GM12801 (cell line): ENCODE data around the gene PCDH9.

Experiments
- TF ChIP-seq, protein P1 (sequence below): IDR thresholded peaks from one replicate; pipeline ENCODE4 v1.5.1; 2011; ENCODE audit warnings: control low read depth; ENCODE audit not compliant: insufficient read length; ENCODE audit errors: extremely low read depth

The PCDH9 gene

GRCh38 chr13:67123165-67123564, 107.0 kb downstream of the PCDH9 start:
- TF ChIP-seq, protein P1, sequence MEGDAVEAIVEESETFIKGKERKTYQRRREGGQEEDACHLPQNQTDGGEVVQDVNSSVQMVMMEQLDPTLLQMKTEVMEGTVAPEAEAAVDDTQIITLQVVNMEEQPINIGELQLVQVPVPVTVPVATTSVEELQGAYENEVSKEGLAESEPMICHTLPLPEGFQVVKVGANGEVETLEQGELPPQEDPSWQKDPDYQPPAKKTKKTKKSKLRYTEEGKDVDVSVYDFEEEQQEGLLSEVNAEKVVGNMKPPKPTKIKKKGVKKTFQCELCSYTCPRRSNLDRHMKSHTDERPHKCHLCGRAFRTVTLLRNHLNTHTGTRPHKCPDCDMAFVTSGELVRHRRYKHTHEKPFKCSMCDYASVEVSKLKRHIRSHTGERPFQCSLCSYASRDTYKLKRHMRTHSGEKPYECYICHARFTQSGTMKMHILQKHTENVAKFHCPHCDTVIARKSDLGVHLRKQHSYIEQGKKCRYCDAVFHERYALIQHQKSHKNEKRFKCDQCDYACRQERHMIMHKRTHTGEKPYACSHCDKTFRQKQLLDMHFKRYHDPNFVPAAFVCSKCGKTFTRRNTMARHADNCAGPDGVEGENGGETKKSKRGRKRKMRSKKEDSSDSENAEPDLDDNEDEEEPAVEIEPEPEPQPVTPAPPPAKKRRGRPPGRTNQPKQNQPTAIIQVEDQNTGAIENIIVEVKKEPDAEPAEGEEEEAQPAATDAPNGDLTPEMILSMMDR: no peak

- TF ChIP-seq, protein P1: no peak
Observed at GRCh38 chr13:67122251-67122650, 107.9 kb downstream of the PCDH9 start.

GRCh38 chr13:67120872-67121531, 109.1 kb downstream of the PCDH9 start:
- TF ChIP-seq, protein P1: no peak

GRCh38 chr13:67119481-67119894, 110.6 kb downstream of the PCDH9 start:
- TF ChIP-seq, protein P1: no peak

DNA sequence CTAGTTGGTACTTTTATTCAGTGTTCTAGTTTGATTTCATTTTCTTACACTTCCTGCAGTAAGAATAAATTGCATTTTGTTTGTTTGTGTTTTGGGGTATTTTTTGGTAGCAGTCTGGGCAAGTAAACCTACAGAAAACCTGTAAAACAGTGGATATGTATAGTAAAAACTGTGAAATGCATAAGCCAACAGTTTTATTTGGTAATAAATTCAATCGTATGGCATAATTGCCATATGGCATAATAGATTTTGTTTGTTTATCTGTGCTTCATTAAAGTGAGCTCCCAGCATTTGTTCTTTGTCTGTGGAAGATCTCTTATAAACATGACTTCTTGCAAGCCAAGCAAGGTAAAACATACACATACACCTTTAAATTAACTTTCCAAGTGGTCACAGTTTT, 111.9 kb downstream of the PCDH9 start:
- TF ChIP-seq, protein P1: no peak

- TF ChIP-seq, protein P1: no peak
Observed at GRCh38 chr13:67117010-67117550, 113.1 kb downstream of the PCDH9 start.

DNA sequence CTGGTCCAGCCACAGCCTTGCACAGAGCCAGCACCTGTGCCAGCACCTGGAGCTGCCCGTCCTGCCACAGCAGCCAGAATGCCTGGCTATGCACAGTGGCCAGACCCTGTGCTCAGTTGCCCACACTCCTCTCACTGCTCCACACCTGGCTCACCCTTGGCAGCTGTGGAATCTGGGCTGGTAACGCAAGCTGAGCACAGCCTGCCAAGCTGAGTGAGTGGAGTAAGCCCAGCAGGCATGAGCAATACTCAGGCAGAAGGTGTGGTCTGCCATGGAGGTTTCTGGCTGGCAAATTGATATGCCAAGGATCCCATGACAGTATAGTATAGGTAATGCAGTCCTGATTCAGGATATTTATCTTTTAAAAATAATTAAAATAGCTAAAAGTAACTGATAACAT, 122.2 kb downstream of the PCDH9 start:
- TF ChIP-seq, protein P1: no peak
